Tibial nerve (tissue), 4 donors: ENCODE results near the gene WFDC5.

Source experiments
- EP300 ChIP-seq, 2 donors: sonication (generic); formaldehyde crosslinking; IDR thresholded peaks; one replicate each; pipeline ENCODE4 v1.6.1; 2017; ENCODE audit warnings: antibody characterized with exemption in 2 of 2, mild to moderate bottlenecking in 1 of 2
- POLR2A ChIP-seq, 2 donors: fragments of 450-650 bp; IDR thresholded peaks; one replicate each; pipeline ENCODE4 v1.6.1; 2017; ENCODE audit warnings: antibody characterized with exemption in 2 of 2, mild to moderate bottlenecking in 2 of 2, moderate library complexity in 2 of 2
- TF ChIP-seq, protein P1 (sequence below), 5 experiments: fragments of 200-600 bp in 3 of 5; fragments of 450-650 bp in 2 of 5; sonication (generic) in 3 of 5; IDR thresholded peaks; one replicate each; pipeline ENCODE4 v1.5.1; 2016 to 2019; ENCODE audit warnings: antibody characterized with exemption in 5 of 5, mild to moderate bottlenecking in 3 of 5, moderate library complexity in 2 of 5

DNA sequence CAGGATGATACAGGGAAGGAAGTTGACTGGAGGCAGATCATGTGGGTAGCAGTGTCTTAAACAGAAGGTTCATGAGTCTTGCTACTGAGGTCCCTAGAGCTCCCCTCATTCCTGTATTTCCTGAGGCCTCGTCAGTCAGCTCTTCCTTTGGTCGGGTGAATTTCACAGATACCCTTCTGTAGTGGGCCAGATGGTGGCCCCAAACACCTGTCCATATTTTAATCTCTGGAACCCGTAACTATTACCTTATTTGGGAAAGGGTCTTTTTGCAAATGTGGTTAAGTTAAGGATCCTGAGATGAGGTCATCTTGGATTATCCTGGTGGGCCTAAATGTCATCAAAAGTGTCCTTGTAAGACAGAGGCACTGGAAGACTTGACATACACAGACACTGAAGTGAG is 23.6 kb downstream of the WFDC5 start:
- TF ChIP-seq, protein P1, sequence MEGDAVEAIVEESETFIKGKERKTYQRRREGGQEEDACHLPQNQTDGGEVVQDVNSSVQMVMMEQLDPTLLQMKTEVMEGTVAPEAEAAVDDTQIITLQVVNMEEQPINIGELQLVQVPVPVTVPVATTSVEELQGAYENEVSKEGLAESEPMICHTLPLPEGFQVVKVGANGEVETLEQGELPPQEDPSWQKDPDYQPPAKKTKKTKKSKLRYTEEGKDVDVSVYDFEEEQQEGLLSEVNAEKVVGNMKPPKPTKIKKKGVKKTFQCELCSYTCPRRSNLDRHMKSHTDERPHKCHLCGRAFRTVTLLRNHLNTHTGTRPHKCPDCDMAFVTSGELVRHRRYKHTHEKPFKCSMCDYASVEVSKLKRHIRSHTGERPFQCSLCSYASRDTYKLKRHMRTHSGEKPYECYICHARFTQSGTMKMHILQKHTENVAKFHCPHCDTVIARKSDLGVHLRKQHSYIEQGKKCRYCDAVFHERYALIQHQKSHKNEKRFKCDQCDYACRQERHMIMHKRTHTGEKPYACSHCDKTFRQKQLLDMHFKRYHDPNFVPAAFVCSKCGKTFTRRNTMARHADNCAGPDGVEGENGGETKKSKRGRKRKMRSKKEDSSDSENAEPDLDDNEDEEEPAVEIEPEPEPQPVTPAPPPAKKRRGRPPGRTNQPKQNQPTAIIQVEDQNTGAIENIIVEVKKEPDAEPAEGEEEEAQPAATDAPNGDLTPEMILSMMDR (IDR thresholded peaks at IDR 0.05): no peak
- TF ChIP-seq POLR2A (IDR thresholded peaks at IDR 0.05): no peak
- no peak for TF ChIP-seq EP300 (IDR thresholded peaks at IDR 0.05)
